ENCODE data around the gene CCDC80.
A peak's percentile ranks its signal among the peaks of the same experiment; 100 is the strongest.
"Not testable (repeated sequence)": the region's sequence is repeated elsewhere in the genome, so short reads cannot be mapped to it uniquely, and the experiment has no call there.

Gene CCDC80

DNA sequence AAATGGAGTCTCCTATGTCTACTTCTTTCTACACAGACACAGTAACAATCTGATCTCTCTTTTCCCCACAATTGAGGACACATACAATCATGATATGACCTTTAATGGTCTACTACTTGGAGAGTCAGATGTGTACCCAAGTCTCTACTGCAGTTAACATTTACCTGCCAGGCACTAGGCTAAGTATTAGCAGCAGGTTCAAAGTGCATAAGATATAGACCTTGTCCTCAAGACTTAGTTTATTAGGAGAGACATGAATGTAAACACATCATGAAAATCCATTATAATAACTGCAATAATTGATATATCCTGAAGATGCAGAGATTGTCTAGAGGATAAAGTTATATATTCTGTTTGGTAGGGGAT, 76.0 kb downstream of the CCDC80 start:
- H3K27ac ChIP-seq = no peak overlapping the region
- TF ChIP-seq CTCF (conservative IDR thresholded peaks at IDR 0.05) (no peak), ZFX (IDR thresholded peaks at IDR 0.05) (no peak)

DNA sequence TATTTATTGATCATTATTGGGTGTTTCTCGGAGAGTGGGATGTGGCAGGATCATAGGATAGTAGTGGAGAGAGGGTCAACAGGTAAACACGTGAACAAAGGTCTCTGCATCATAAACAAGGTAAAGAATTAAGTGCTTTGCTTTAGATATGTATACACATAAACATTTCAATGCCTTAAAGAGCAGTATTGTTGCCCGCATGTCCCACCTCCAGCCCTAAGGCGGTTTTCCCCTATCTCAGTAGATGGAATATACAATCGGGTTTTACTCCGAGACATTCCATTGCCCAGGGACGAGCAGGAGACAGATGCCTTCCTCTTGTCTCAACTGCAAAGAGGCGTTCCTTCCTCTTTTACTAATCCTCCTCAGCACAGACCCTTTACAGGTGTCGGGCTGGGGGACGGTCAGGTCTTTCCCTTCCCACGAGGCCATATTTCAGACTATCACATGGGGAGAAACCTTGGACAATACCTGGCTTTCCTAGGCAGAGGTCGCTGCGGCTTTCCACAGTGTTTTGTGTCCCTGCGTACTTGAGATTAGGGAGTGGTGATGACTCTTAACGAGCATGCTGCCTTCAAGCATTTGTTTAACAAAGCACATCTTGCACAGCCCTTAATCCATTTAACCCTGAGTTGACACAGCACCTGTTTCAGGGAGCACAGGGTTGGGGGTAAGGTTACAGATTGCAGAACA, 76.5 kb downstream of the CCDC80 start:
- not testable (repeated sequence) for H3K27ac ChIP-seq

DNA sequence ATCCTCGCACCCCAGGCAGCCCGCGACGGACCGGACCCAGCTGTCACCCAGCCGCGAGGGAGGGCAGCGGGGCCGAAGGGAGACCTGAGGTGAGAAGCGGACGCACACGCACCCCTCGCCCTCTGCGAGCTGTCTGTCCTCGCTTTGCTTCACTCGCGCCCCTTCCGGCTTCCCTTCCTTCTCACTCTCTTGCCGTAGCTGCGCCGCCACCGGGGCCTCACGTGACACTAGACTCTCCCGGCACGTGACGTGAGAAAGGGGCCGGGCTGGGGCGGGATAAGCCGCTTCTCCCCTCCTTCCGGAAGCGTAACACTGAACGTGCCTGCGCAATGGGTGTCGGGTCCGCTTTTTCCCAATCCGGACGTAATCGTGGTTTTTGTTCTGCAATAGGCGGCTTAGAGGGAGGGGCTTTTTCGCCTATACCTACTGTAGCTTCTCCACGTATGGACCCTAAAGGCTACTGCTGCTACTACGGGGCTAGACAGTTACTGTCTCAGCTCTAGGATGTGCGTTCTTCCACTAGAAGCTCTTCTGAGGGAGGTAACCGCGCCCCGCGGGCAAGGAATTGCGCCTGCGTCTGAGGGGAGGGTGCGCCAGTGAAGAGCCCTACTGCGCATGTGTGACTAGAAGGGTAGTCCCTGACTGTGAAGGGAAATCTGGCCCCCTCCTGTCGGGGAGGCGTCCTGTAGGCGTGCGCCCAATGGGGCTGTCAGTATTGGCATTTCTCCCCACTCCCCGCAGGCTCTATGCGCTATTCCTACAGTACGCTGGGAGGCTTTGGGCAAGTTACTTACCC, 79.0 kb downstream of the CCDC80 start, which contains the start of the genes ATG3 and SLC35A5:
Gene ATG3 (minus strand): TSS at position 229 of the 796 bp plus-strand sequence. CDS start 434 bp downstream, outside the sequence.
Gene SLC35A5 (plus strand): TSS at position 312 of the 796 bp plus-strand sequence. CDS start 1,359 bp downstream, outside the sequence.
- no peak for TF ChIP-seq CTCF (conservative IDR thresholded peaks at IDR 0.05)
- no peak for TF ChIP-seq ZFX (IDR thresholded peaks at IDR 0.05)
- peak within 1 kb of the TSS; percentile 78 for H3K27ac ChIP-seq

GRCh38 chr3:112561484-112561733, 79.5 kb downstream of the CCDC80 start:
- TF ChIP-seq ZFX (IDR thresholded peaks at IDR 0.05) = no peak
- H3K27ac ChIP-seq = peak overlapping the region; percentile 78

DNA sequence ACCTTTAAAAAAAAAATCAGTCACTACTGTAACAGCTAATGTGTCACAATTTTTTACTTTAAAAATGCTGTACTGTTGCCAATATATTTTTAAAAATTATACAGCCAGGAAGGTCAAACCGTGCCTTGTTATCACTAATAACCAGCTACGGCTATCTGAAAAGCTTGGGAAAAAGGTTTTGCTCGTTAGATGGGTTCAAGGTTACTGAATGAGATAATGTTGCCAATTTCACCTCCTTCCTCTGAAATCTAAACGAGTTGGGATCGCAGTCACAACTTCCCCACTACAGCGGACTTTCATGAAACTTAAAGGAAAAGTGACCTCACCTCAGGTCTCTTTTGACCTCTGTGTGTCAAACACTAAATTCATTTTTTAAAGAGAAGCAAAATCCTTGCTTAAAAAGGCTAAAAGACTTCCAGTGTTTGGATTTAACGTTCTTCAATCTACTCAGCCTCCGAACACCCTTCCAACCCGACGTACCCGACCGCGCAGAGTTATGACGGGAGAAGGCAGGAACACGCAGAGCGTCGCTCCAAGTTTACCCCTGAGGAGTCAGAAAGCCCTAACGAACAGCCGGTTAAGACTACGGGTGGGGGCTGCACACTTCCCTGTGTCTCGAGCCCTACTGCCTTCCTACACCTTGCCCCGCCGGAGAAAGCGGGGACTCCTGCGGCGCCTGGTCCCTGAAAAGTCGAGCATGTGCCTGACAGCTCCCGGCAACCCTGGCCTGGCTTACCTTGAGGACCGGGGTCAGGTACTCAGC, 80.0 kb downstream of the CCDC80 start:
- TF ChIP-seq ZFX (IDR thresholded peaks at IDR 0.05) (no peak), CTCF (conservative IDR thresholded peaks at IDR 0.05) (no peak)
- H3K27ac ChIP-seq = peak overlapping the region; percentile 78

DNA sequence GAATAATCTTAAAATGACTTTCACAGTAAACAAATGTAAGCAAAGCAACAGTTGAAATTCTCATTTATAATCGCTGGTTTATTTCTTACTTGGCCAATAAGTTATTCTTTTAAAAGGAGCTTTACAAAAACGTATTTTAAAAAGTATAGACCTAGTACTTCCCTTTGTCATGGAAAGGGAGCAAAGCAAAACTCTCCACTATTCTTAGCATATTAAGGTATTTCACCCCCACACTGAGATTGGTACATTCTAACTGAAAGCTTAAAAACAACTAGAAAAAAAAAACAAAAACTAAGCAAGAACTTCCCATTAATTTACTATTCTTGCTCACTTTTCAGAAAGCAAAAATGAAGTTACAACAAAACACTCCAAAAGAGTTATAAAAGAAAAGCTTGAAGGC, 80.6 kb downstream of the CCDC80 start:
- TF ChIP-seq ZFX (IDR thresholded peaks at IDR 0.05) = no peak
- TF ChIP-seq CTCF (conservative IDR thresholded peaks at IDR 0.05) = no peak
- no peak overlapping the region for H3K27ac ChIP-seq

GRCh38 chr3:112557976-112558375, 83.0 kb downstream of the CCDC80 start:
- H3K27ac ChIP-seq = no peak overlapping the region
- TF ChIP-seq ZFX (IDR thresholded peaks at IDR 0.05) (no peak), CTCF (conservative IDR thresholded peaks at IDR 0.05) (no peak)

- H3K27ac ChIP-seq = no peak overlapping the region
Observed at GRCh38 chr3:112555535-112556170, 85.3 kb downstream of the CCDC80 start.

More at GRCh38 chr3:112555535-112556170, 85.3 kb downstream of the CCDC80 start:
- TF ChIP-seq CTCF (conservative IDR thresholded peaks at IDR 0.05) = no peak
- no peak for TF ChIP-seq ZFX (IDR thresholded peaks at IDR 0.05)

Measured in C4-2B (cell line).